ENCODE data around the gene HBG1.
A peak's percentile ranks its signal among the peaks of the same experiment; 100 is the strongest.
"Not testable (repeated sequence)": the region's sequence is repeated elsewhere in the genome, so short reads cannot be mapped to it uniquely, and the experiment has no call there.

HBG1 gene

DNA sequence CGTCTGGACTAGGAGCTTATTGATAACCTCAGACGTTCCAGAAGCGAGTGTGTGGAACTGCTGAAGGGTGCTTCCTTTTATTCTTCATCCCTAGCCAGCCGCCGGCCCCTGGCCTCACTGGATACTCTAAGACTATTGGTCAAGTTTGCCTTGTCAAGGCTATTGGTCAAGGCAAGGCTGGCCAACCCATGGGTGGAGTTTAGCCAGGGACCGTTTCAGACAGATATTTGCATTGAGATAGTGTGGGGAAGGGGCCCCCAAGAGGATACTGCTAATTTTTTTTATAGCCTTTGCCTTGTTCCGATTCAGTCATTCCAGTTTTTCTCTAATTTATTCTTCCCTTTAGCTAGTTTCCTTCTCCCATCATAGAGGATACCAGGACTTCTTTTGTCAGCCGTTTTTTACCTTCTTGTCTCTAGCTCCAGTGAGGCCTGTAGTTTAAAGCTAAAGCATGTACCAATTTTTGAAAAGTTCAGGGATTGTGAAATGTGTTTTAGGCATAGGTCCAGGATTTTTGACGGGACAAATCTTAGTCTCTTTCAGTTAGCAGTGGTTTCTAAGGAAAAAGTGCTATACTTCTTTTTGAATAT is at the start of gene HBG1:
TSS of gene HBG1 (minus strand) at position 51 of the 590 bp plus-strand sequence. CDS start 53 bp downstream, outside the sequence.
- not testable (repeated sequence) for DNase-seq (ENCODE audit: low read depth)

DNA sequence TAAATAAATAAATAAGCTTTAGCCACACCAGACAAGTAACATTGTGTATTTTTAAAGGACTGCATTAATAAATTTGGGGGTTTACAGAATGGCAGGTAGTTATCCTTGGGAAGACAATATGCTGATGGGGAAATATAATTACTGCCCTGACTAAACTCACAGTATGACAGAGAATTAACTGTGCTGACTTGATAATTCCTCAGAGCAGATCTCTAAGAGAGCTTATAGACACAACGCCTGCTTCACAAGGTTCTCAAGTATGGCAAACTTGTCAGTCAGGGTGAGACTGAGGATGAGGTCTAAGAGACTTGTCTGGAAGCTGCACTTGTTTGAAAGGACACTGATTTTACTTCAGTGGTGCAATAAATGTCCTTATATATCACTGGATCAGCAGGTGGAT is 48.8 kb upstream of the HBG1 start:
- DNase-seq (ENCODE audit: low read depth), result no peak

DNA sequence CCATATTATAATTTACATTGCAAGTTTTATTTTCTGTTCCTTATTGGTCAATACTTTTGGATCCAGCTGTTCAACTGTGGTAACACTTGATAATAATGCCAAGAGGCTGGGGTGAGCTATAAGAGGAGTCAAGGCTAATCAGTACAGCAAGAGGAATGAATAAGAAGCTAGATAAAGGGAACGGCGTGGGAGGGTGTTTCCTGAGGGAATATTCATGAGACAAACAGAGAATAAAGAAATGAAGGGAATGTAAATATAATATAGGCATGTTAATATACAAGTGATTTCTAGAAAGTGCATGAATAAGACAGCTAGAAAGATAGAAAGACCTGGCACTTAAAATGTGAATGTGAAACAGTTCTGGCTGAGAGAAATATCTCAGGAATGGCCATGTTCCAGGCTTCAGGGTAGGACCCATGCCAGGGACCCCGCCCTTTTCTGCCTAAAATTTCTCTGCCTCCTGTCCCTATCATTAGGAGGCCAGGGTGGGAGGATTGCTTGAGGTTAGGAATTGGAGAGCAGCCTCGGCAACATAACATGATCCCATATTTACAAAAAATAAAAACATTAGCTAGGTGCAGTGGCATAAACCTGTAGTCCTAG is 48.2 kb upstream of the HBG1 start:
- DNase-seq (ENCODE audit: low read depth), result no peak

DNA sequence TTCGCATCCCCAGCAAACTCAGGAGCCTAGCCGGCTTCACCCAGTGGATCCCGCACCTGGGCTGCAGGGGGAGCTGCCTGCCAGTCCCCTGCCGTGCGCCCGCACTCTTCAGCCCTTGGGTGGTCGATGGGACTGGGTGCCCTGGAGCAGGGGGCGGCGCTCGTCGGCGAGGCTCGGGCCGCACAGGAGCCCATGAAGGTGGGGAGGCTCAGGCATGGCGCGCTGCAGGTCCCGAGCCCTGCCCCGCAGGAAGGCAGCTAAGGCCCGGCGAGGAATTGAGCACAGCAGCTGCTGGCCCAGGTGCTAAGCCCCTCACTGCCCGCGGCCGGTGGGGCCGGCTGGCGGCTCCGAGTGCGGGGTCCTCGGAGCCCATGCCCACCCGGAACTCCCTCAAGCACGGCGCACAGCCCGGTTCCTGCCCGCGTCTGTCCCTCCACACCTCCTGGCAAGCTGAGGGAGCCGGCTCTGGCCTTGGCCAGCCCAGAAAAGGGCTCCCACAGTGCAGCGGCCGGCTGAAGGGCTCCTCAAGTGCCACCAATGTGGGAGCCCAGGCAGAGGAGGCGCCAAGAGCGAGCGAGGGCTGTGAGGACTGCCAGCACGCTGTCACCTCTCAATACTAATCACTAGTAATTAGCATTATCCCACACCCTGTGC is 44.8 kb upstream of the HBG1 start:
- not testable (repeated sequence) for DNase-seq (ENCODE audit: low read depth)

DNA sequence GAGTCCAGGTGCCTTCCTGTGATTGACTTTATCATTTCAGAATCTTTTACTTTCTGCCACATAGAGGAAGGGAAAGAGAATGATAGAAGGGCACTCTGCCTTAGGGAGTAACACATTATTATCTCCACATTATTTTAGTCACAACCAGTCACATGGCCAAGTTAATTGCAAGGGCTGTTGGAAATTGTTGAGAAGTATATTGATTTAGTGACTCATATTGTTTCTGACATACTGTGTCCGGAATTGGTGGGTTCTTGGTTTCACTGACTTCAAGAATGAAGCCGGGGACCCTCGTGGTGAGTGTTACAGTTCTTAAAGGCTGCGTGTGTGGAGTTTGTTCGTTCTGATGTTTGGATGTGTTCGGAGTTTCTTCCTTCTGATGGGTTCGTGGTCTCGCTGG is 43.4 kb upstream of the HBG1 start:
- no peak for DNase-seq (ENCODE audit: low read depth)

DNA sequence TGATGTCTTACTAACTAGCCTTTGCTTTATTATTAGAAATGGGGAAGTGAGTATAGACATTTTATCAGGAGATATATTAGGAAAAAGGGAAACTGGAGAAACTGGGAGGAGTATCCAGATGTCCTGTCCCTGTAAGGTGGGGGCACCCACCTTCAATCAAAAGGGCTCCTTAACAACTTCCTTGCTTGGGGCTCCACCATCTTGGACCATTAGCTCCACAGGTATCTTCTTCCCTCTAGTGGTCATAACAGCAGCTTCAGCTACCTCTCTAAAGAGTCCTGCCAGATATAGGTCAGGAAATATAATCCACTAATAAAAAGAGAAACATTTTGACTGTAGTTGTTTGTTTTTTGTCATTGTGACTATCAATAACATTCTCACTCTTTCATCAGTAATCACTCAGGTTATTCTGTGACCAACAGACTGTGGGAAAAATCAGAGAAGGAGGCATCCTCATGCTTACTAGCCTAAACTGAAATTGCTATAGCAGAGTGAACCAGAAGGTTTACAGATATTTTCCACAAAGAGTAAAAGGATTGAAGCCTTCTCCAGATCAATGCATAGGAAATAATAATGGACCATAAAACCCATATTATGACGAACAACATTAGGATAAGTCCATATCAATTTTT is 41.7 kb upstream of the HBG1 start:
- peak; percentile 28 for DNase-seq (ENCODE audit: low read depth)

DNA sequence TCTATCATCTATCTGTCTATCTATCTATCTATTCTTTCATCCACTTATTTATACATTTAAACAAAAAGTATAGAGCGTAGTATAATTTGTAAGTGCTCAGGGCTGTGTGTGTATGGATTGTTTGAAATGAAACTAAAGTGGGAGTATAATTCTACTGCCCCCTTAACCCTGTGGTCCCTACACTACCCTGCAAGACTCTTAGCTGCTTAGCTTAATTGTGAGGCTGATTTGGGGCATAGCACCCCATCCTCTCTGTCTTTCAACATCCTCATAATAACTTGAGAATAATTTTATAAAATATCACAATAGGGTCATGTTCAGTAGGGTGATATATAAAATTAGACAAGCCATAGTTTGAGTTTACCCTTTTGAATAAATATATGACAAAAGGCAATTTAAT is 40.4 kb upstream of the HBG1 start:
- no peak for DNase-seq (ENCODE audit: low read depth)

DNA sequence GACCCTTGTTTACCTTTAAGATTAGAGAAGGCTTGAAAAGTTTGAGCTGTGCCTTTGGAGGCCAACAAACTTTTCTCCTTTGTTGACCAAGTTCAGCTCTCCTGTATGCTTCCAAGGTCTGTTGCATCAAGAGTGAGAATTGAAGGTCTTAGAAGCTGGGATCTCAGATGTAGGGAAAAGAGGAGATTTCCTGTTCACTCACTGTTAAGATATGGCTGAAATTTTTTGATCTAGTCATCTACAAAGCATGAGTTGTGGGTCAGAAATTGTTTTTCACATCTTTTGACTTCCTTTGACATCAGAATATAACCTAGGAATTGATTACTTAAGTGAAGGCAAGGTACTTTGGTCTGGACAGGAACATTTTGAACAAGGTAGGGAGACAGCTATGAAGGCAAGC is 40.0 kb upstream of the HBG1 start:
- no peak for DNase-seq (ENCODE audit: low read depth)

DNA sequence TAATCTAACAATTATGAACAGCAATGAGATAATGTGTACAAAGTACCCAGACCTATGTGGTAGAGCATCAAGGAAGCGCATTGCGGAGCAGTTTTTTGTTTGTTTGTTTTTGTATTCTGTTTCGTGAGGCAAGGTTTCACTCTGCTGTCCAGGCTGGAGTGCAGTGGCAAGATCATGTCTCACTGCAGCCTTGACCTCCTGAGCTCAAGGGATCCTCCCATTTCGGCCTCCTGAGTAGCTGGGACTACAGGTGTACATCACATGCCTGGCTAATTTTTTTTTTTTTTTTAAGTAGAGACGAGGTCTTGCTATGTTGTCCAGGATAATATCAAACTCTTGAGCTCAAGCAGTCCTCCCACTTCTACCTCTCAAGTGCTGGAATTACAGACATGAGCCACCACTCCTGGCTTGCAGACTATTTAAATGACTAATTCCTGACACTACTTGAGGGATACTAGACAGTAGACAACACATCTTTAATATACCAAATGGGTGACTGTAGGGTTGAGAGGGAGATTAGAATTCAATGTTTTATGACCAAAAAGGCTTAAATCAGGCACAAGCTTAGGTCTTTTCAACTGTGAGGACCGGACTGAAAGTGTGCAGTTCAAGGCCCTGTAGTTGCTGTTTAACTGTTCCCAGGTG is 39.4 kb upstream of the HBG1 start:
- DNase-seq (ENCODE audit: low read depth), result no peak

DNA sequence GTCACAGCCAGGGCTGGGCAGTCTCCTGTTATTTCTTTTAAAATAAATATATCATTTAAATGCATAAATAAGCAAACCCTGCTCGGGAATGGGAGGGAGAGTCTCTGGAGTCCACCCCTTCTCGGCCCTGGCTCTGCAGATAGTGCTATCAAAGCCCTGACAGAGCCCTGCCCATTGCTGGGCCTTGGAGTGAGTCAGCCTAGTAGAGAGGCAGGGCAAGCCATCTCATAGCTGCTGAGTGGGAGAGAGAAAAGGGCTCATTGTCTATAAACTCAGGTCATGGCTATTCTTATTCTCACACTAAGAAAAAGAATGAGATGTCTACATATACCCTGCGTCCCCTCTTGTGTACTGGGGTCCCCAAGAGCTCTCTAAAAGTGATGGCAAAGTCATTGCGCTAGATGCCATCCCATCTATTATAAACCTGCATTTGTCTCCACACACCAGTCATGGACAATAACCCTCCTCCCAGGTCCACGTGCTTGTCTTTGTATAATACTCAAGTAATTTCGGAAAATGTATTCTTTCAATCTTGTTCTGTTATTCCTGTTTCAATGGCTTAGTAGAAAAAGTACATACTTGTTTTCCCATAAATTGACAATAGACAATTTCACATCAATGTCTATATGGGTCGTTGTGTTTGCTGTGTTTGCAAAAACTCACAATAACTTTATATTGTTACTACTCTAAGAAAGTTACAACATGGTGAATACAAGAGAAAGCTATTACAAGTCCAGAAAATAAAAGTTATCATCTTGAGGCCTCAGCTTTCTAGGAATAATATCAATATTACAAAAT is 38.6 kb upstream of the HBG1 start:
- no peak for DNase-seq (ENCODE audit: low read depth)

DNA sequence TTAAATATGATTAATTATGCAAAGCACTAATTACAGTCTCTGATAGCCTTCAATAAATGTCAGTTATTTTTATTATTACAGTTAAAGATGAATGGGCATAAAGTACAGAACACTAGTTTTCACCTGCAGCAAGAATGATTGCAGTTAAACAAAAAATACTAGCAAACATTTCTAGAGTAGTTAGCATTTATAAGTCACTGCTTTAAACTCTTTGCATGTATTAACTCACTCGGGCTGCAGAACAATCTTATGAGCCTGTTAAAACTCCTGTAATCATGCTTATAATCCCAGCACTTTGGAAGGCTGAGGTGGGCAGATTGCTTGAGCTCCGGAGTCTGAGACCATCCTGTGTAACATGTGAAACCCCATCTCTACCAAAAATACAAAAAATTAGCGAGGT is 37.2 kb upstream of the HBG1 start:
- DNase-seq (ENCODE audit: low read depth), result no peak

DNA sequence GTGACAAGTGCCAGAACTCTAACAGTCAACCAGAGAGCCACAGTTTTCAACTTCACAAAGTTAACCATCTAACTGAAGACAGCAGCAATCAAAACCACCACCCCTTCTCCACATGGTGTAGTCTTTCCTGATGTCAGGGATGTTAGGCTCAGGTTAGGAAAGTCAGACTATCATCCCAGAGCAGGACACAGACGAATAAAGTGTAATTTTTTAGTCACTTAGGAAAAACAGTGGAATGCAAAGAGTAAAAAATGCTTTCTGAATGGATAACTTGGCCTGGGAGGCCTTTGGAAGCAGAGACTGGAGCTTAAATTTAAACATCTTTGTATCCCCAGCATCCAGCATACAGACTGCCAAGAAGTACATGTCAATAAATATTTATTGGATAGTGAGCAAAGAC is 36.7 kb upstream of the HBG1 start:
- DNase-seq (ENCODE audit: low read depth), result no peak

DNA sequence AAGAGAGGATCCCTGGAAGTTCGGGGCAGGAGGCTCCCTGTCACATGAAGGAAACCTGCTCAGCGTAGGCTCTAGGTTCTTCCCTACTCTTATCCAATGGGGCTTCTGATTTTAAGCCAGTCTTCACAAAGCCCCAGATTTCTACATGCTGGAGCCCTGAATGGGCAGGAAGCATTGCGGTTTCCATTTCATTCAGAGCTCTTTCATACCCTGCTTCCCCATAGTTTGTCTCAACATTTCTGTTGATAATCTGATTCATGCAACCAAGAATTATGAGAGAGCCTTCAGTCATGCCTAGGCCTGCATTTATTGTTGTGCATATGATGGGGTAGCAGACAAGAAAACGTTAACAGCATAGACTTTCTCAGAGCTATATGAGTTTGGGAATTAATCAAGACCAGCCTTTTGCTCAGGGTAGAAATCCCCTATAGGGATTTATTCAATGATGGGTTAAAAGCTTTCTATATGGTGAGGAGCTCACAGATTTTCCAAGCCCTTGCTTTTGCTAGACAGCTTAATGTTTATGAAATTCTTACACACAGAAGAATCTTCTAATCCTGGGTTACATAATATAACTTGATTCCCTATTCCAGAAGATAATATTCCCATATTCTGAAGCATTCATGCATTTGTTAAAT is 36.2 kb upstream of the HBG1 start:
- DNase-seq (ENCODE audit: low read depth), result no peak

DNA sequence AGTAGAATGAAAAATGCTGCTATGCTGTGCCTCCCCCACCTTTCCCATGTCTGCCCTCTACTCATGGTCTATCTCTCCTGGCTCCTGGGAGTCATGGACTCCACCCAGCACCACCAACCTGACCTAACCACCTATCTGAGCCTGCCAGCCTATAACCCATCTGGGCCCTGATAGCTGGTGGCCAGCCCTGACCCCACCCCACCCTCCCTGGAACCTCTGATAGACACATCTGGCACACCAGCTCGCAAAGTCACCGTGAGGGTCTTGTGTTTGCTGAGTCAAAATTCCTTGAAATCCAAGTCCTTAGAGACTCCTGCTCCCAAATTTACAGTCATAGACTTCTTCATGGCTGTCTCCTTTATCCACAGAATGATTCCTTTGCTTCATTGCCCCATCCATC is 35.0 kb upstream of the HBG1 start:
- no peak for DNase-seq (ENCODE audit: low read depth)

DNA sequence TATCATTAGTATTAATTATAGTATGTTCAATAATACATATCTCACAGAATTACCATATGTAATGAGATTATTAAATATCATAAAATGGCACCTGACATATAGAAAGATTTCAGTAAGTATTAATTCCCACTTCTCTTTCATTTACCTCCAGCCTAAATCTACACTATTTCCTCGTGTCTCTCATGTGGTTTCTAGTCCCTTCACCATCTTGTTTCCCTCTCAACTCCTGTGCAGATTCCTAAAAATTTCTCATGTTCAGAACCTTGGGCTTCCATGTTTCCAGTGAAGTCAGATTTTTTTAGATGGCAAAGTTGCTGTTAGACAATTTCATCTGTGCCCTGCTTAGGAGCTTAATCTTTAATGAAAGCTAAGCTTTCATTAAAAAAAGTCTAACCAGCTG is 34.2 kb upstream of the HBG1 start:
- no peak for DNase-seq (ENCODE audit: low read depth)

DNA sequence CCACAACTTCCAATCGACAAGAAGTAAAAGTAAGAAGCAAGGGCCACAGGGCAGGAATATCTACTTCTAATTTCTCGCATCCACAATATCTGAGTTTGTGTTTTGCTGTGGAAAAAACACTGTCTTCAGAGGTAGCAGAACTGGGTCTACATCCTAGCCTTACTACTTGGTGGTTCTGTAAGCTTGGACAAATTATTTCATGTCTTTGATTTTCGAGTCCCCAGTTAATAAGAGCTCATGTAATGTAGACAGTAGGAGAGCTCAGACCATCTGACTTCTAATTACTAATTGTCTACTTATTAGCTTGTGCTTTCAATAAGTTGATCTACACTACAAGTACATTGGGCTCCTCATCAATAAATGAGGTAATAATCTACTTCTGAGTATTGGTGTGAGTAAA is 33.4 kb upstream of the HBG1 start:
- DNase-seq (ENCODE audit: low read depth), result no peak

DNA sequence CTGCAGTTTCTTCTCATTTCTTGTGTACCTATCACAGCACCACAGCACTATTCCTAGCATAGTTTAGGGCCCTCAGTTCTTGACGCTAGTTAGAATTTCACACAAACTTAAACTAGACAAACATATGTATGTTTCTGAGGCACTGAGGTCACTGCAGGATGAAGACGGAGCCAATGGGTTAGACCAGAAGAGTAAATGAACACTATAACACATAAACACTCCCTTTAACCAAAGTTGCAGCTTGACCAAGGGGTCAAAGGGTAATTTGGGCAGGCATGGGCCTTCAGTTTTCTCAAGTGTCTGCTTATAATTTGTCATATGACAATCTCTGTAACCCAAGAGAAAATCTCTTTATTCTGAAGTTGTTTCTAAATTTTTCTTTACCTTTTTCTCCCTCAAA is 33.0 kb upstream of the HBG1 start:
- no peak for DNase-seq (ENCODE audit: low read depth)

DNA sequence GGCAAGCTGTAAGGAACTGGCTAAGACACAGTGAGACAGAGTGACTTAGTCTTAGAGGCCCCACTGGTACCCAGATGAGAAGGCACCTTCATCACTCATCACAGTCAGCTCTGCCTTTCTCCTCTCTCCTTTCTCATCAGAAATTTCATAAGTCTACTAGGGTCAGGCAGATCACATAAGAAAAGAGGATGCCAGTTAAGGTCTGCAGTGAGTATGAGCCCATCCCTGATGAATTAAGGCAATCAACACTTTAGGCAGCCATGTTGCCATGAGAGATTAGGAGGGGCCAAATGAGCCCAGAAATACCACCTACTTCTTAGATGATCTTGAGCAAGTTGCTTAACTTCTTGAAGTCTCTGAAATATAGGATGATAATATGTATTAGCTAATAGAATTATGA is 31.9 kb upstream of the HBG1 start:
- DNase-seq (ENCODE audit: low read depth), result no peak

DNA sequence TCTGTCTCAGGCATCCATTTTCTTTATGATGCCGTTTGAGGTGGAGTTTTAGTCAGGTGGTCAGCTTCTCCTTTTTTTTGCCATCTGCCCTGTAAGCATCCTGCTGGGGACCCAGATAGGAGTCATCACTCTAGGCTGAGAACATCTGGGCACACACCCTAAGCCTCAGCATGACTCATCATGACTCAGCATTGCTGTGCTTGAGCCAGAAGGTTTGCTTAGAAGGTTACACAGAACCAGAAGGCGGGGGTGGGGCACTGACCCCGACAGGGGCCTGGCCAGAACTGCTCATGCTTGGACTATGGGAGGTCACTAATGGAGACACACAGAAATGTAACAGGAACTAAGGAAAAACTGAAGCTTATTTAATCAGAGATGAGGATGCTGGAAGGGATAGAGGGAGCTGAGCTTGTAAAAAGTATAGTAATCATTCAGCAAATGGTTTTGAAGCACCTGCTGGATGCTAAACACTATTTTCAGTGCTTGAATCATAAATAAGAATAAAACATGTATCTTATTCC is 31.0 kb upstream of the HBG1 start:
- peak; percentile 99 for DNase-seq (ENCODE audit: low read depth)

DNA sequence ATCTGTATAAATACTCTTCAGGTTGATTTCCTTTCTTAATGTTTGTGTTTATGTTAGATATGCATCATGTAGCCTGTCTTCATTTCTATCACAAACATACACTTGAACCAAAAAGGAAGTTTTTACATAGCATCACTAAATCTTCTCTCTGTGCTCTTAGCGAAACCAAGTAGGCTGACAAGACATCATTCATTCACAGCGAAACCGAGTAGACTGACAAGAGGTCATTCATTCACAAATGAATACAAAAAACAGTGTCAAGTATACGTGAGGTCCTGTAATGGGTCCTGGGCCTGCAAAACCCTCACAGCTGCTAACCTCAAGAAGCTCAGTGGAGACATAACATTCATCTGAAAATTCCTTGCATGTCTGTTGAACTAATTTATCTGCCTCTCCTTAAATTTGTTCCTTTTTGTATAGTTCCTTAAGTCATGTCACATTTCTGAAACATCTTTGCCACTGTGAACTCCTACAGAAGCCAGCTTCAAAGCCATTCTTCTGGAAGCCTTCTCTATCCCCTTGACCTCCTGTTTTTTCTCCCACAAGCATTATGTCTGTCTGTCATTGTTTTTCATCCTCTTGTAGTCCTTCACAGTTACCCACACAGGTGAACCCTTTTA is 29.9 kb upstream of the HBG1 start:
- DNase-seq (ENCODE audit: low read depth), result no peak

Data from fibroblast of the conjunctiva (primary cell).